ENCODE results near the gene PRX.

Gene PRX

GRCh38 chr19:40416918-40417642 lies 3.9 kb upstream of the PRX start:
- no peak for DNase-seq (ENCODE audit: low spot score)
- TF ChIP-seq CTCF (conservative IDR thresholded peaks at IDR 0.05; ENCODE audit: low read depth), result no peak
- ChIA-PET CTCF (no interaction called here), POLR2A (ENCODE audit: low non-redundant PET) (no interaction called here)
- H3K27ac ChIP-seq, result peak overlapping the region; percentile 58

- POLR2A ChIA-PET (ENCODE audit: low non-redundant PET), result no interaction called here
- CTCF ChIA-PET, result interaction anchor here (0.6 to 0.7 kb wide), 2 partner anchors 16 to 92 kb away, joined by 4 to 6 read pairs; no protein-coding TSS in a partner anchor
- H3K27ac ChIP-seq, result peak overlapping the region; percentile 58
- no peak for DNase-seq (ENCODE audit: low spot score)
- no peak for TF ChIP-seq CTCF (conservative IDR thresholded peaks at IDR 0.05; ENCODE audit: low read depth)
Observed at GRCh38 chr19:40415768-40416167, 2.6 kb upstream of the PRX start.

- ChIA-PET POLR2A (ENCODE audit: low non-redundant PET) (no interaction called here), CTCF (interaction anchor here (0.7 to 1.1 kb wide), 2 partner anchors 20 to 93 kb away, joined by 4 to 6 read pairs; no protein-coding TSS in a partner anchor)
- TF ChIP-seq CTCF (conservative IDR thresholded peaks at IDR 0.05; ENCODE audit: low read depth), result no peak
- DNase-seq (ENCODE audit: low spot score), result no peak
- peak overlapping the region; percentile 58 for H3K27ac ChIP-seq
Observed at GRCh38 chr19:40414542-40415535, 1.7 kb upstream of the PRX start.

- DNase-seq (ENCODE audit: low spot score), result no peak
Observed at GRCh38 chr19:40412866-40413265, 312 bp downstream of the PRX start.

GRCh38 chr19:40411958-40412499 lies 1.1 kb downstream of the PRX start:
- ChIA-PET POLR2A (ENCODE audit: low non-redundant PET) (interaction anchor here (0.6 to 0.8 kb wide), 2 partner anchors 26 to 31 kb away, joined by 3 to 7 read pairs; no protein-coding TSS in a partner anchor), CTCF (interaction anchor here (0.6 to 2.8 kb wide), 2 partner anchors 9 to 268 kb away, joined by 3 to 15 read pairs; no protein-coding TSS in a partner anchor)
- no peak for DNase-seq (ENCODE audit: low spot score)
- TF ChIP-seq CTCF (conservative IDR thresholded peaks at IDR 0.05; ENCODE audit: low read depth), result no peak
- peak overlapping the region; percentile 84 for H3K27ac ChIP-seq

More at GRCh38 chr19:40412866-40413265, 312 bp downstream of the PRX start:
- H3K27ac ChIP-seq, result peak overlapping the region; percentile 84
- CTCF ChIA-PET, result interaction anchor here (2.8 kb wide), 1 partner anchor 8 kb away, joined by 15 read pairs; no protein-coding TSS in a partner anchor
- TF ChIP-seq CTCF (conservative IDR thresholded peaks at IDR 0.05; ENCODE audit: low read depth), result no peak
- POLR2A ChIA-PET (ENCODE audit: low non-redundant PET), result interaction anchor here (0.8 kb wide), 1 partner anchor 31 kb away, joined by 3 read pairs; no protein-coding TSS in a partner anchor

Data from RWPE1 (cell line).